GM18867 (cell line): ENCODE data around the gene IZUMO1.
A peak's percentile ranks its signal among the peaks of the same experiment; 100 is the strongest.
"Not testable (repeated sequence)": the region's sequence is repeated elsewhere in the genome, so short reads cannot be mapped to it uniquely, and the experiment has no call there.

Source experiments
- ATAC-seq: cut with Tn5 transposase; IDR thresholded peaks from one replicate; pipeline ENCODE4 v1.9.1; 2021; ENCODE audit warnings: mild to moderate bottlenecking, moderate library complexity; ENCODE audit not compliant: unreplicated experiment

IZUMO1 gene

GRCh38 chr19:48738557-48739403 lies 7.9 kb downstream of the IZUMO1 start:
- peak; percentile 89 for ATAC-seq

- no peak for ATAC-seq
Measured at GRCh38 chr19:48737360-48737998, 9.2 kb downstream of the IZUMO1 start.

DNA sequence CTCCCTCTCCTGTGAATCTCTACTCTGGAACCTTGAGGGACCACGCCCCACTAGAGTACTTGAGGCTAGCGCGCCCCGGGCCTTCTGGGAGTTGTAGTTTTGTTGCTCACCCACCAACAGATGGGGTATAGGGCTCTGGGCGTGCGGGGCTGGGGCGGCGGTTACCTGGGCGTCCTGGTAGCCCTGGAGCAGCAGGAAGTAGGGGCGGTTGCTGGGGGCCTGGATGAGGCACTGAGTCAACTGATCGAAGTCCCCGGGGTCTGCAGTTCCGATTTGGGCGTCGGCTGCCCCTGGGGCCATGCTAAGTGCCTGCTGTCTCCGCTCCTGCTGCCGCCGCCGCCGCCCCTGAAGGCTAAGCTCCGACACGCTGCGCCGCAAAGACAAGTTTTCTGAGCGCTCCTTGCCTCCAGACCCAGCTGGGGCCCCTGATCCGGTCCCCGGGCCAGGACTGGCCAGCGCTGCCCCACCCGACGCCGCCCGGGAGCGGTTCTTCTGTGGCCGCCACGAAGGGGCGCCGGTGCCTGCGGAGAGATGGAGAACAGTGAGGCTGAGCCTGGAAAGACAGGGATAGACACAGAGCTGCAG lies 11.6 kb downstream of the IZUMO1 start:
- no peak for ATAC-seq

- no peak for ATAC-seq
Measured at GRCh38 chr19:48734625-48735024, 12.1 kb downstream of the IZUMO1 start.

DNA sequence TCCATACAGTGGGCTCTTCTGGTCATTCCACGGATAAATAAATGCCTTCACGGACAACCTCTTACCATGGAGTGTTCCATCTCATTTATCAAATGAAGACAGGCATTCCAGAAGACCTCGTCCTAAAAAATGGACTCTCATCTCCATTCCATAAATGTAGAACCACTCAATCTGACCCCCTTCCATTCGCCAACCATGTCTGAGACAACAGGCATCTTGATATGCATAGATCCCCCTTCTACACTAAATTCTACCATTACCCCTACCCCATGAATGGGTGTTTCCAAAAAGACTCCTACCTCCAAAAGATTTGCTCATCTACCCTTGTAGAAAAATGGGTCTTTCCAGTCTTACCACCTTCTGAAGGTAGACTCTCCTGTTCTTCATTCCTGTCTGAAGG lies 15.3 kb downstream of the IZUMO1 start:
- no peak for ATAC-seq

GRCh38 chr19:48728911-48729664 lies 17.6 kb downstream of the IZUMO1 start:
- no peak for ATAC-seq

DNA sequence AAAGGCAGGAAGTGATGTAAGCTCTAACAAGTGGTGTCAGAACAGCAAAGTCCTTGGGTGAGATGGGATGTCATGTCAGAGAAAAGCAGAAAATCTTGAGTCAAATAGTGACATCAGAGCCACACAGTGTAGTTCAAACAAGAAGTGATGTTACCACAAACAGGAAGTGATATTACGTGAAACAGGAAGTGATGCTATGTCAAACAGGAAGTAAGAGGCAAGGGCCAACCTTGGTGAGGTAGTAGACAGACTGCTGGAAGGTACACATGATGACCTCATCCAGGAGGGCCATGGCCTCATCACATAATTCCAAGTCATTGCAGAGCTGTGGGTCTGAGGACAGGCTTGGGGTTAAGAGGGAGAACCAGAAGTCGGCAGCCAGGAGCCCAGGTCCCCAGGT lies 20.2 kb downstream of the IZUMO1 start:
- no peak for ATAC-seq

DNA sequence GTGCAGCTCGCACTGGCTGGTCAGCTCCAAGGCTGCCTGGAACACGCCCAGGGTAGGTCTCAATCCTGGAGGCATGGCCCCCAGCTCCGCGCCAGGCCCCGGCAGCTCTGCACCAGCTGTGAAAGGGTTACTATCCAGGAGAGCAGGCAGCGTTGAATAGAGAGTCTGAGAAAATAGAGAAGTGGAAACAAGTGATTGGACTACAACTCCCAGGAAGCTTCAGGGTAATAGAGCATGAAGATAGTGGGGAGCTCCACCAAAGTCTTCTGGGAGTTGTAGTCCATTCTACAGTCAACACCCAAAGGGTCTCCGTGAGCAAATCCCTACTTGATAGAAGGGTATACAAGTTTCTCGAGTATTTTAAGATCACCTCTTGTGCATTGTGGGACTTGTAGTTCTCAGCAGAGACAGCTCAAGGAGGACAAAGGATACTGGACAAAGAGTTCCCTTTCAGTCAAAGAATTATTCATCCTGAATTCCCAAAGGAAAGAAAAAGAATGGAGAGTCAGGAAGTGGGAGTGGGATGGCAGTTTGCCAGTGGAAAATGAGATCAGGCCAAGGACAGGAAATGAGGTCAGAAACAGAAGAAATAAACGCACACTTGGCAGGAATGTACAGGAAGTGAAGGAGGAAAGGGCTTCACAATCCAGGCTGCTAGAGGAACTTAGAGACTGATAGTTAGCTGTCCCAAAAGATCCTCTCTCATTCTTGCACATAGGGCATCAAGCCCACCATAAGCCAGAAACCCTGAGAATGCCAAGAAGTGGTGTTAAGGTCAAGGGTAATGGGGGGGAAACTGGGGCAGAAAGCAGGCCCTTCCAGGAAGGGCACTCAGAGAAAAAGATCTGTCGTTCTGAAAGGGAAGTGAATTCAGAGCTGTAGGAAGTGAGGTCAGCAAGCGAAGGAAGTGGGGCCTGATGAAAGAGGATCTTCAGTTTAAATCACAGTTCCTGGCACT lies 21.6 kb downstream of the IZUMO1 start:
- no peak for ATAC-seq

DNA sequence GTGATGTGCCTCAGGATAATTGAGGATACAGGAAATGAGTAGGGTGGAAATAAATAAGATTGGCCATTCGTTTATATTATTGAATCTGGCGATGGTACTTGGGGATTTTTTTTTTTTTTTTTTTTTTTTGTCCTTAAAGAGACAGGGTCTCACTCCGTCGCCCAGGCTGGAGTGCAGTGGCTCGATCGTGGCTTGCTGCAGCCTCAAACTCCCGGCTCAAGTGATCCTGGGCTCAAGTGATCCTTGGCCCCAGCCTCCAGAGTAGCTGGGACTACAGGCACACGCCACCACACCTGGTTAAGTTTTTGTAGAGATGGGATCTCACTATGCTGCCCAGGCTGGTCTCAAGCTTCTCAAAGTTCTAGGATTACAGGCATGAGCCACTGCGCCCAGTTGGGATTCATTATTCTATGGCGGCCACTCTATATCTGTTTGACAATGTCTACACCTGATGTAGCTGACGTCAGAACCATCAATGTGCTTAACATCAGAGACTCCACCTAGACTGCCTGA lies 24.5 kb downstream of the IZUMO1 start:
- ATAC-seq = no peak

DNA sequence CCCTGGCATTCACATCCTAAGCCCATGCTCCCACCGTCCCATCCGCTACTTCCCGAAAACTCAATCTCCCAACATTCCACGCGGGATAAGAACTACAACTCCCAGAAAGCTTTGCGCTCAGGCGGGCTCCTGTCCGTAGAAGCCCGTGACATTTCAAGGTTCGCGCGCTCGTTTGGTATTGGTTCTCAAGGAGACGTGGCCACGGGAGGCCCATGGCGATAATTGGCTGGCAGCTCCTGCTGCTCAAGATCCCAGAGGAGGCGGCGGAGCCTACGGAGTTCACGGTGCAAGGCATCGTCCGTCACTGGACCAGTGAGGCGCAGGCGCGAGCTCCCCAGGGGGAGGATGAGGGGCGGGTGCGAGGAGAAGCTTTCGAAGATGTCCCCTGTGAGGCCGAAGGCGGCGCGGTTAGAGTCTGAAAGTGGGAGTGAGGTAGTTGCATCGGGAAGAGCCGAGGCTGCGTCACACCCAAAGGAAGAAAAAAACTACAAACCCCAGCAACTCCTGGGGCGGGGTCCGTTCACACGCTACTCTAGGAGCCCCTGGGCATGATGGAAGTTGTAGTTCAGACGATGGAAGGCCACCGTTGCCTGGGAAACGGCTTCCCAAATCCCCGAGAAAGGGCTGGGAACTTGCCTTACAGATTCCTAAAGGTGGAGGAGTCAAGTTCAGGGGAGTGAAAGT lies 26.0 kb downstream of the IZUMO1 start:
- peak; percentile 80 for ATAC-seq

- no peak for ATAC-seq
Measured at GRCh38 chr19:48720251-48720612, 26.5 kb downstream of the IZUMO1 start.

DNA sequence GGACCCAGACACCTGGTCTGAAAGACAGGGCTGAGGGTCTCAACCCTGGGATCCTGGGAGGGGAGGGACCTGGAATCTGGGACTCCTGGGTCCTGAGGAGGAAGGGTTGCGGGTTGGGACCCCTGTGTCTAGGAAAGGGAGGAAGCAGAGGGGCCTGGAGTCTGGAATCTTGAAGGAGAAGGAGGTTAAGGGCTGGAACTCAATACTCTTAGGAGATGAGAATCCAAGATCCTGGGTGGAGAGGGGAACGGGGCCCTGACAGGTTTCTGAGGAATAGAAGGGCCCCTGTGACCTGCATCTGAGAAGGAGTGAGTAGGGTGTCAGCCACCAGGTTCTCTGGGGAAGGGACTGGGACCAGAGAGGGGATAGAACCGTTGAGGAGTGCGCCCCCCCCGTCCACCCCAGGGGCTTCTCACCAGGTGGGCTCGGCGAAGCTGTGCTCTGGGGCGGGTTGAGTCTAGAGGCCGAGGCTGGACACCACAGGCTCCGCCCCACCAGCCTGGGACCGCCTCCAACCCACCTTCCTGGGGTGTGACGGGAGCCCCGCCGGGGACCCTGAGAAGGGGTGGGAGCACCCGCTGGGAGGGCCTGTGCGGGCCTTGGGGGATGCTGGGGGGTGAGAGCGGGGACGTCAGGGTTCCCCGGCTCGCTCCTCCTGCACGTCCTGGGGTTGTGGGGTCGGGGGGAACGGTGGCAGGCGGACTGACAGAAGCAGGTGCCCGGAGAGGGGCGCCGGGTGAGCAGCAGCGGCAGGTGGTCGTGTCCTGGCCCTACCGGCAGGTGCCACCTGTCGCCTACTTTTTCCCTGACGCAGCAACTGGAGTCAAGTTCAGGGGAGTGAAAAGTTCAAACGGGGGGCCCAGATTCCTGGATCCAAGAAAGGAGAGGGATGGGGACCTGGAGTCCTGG lies 27.2 kb downstream of the IZUMO1 start, which contains the start of gene MAMSTR:
Gene MAMSTR (minus strand): TSS at position 463 of the 909 bp plus-strand sequence. CDS start 694 bp downstream, outside the sequence.
- no peak for ATAC-seq

- no peak for ATAC-seq
Measured at GRCh38 chr19:48718711-48719231, 27.9 kb downstream of the IZUMO1 start.

DNA sequence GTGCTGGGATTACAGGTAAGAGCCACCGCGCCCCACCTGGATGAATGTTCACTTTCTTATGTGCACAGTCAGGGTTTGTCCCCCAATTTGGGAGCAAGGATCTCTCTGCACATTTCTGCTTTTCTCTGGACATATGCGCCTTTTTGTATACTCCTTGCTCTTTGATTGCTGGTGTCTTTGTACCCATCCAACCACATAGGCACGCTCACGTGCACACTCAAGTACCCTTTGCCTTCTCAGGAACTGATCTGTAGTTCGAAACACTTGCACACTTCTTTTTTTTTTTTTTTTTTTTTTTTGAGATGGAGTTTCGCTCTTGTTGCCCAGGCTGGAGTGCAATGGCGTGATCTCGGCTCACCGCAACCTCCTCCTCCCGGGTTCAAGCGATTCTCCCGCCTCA lies 28.6 kb downstream of the IZUMO1 start:
- ATAC-seq = not testable (repeated sequence)

DNA sequence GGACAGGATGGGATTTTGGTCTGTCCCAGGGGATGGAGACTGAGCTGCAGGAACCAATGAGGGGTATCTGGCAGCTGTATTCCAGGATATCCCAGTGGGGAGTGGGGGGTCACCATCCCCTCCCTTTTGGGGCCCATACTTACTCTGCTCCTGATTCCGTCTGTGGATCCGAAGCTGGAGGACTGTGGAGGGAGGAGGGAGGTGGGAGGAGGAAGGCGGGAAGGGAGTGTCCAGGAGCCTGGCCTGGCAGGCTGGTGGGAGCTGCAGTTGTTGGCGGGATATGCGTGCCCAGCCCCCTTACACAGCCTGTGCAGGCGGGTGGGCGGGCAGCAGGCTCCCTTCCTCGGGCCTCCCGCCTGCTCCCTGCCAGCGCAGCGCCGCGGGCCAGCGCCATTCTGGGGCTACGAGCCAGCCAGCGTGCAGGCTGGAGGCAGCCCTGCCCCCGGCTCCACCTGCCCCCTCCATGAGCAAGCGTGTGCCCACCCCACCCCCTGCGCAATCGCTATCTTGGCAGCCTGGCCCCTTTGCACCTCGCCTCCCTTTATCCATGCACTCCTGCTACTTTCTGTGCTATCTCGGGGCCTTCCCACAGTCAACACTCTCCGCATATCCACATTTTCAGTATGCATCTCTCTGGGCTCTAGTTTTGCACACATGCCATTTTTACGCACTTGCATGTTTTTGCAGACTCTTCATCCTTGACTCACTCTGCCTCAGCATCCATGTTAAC lies 30.0 kb downstream of the IZUMO1 start:
- no peak for ATAC-seq

DNA sequence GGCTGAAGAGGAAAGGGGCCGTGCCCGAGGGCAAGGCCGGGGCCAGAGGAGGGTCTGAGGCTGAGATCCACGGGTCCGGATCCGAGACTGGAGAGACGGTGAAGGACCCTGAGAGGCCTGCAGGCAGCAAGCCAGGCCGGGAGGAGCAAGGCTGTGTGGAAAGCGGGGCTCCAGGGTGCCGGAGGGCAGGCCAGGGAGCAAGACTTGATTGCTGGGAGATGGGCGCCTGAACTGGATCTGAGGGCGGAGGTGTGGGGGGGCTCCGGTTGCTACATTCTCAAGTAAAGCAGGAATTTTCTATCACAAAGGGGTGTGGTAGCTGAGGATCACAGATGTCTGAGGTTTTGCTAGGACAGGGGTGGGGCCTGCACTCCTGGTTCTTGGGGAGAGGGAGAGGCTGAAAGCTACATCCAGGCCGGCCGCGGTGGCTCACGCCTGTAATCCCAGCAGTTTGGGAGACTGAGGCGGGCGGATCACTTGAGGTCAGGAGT lies 31.0 kb downstream of the IZUMO1 start:
- ATAC-seq = no peak
